K562 (cell line): ENCODE results near the gene CCDC60.

ENCODE experiments used
- ASH1L ChIP-seq: fragments of 450-650 bp; IDR thresholded peaks from 2 replicates; pipeline ENCODE4 v1.6.1; 2018; ENCODE audit warnings: borderline replicate concordance, mild to moderate bottlenecking, low read depth; ENCODE audit not compliant: partially characterized antibody
- ATF2 ChIP-seq: sonication (generic); formaldehyde crosslinking; IDR thresholded peaks from 2 replicates; pipeline ENCODE4 v1.8.1; 2022; ENCODE audit warnings: missing genetic modification reagents
- CTCF ChIP-seq, 3 experiments: IDR thresholded peaks in 2 of 3; conservative IDR thresholded peaks in 1 of 3; 2 replicates each; pipeline ENCODE4 v1.5.1; 2011 to 2012; ENCODE audit warnings: low read length in 3 of 3, mild to moderate bottlenecking in 3 of 3, control low read depth in 2 of 3, improper control_type of control experiment in 1 of 3, inconsistent platforms in 1 of 3, low read depth in 1 of 3, mixed read lengths in 1 of 3, moderate library complexity in 1 of 3; ENCODE audit not compliant: insufficient read depth in 2 of 3
- EZH2 ChIP-seq: IDR thresholded peaks from 2 replicates; pipeline ENCODE4 v1.6.1; 2012; ENCODE audit warnings: low read depth, mild to moderate bottlenecking, inconsistent platforms, low read length, borderline replicate concordance
- GABPB1 ChIP-seq: sonication (generic); formaldehyde crosslinking; IDR thresholded peaks from 2 replicates; pipeline ENCODE4 v1.8.0; 2022; ENCODE audit warnings: mild to moderate bottlenecking, missing genetic modification reagents
- PKNOX1 ChIP-seq: fragments of 450-650 bp; IDR thresholded peaks from 2 replicates; pipeline ENCODE4 v1.6.1; 2016
- POLR2AphosphoS5 ChIP-seq: IDR thresholded peaks from 2 replicates; pipeline ENCODE4 v1.6.1; 2011; ENCODE audit warnings: mild to moderate bottlenecking, low read depth, low read length, moderate library complexity; ENCODE audit not compliant: control insufficient read depth, insufficient read depth
- RBFOX2 ChIP-seq: fragments of 200-400 bp; formaldehyde crosslinking; IDR thresholded peaks from 2 replicates; pipeline ENCODE4 v1.6.1; 2017; ENCODE audit warnings: low read depth, mild to moderate bottlenecking, low read length, moderate library complexity
- ZNF232 ChIP-seq: sonication (generic); formaldehyde crosslinking; IDR thresholded peaks from 2 replicates; pipeline ENCODE4 v1.8.0; 2022; ENCODE audit warnings: mild to moderate bottlenecking, missing genetic modification reagents
- ZNF512 ChIP-seq: IDR thresholded peaks from 2 replicates; pipeline ENCODE4 v1.6.1; 2016; ENCODE audit warnings: missing genetic modification characterization, missing compliant biosample characterization

GRCh38 chr12:119306593-119306992 lies 27.9 kb upstream of the CCDC60 start:
- TF ChIP-seq ZNF512 (tag) (no peak), ZNF232 (CRISPR knock-in tag) (no peak), GABPB1 (CRISPR knock-in tag) (no peak), RBFOX2 (no peak), EZH2 (no peak), ASH1L (no peak), CTCF (IDR thresholded peaks at IDR 0.05 in 2 of 3, conservative IDR thresholded peaks at IDR 0.05 in 1 of 3; ENCODE audit: insufficient read depth in 2 of 3, low read depth in 1 of 3, low read length in 3 of 3) (no peak), ATF2 (CRISPR knock-in tag) (no peak), PKNOX1 (no peak), POLR2AphosphoS5 (no peak)
